Activated CD4-positive, alpha-beta T cell treated with anti-CD3 and anti-CD28 coated beads for 1 hour (primary cell): ENCODE measurements around the gene ISM2.
A peak's percentile ranks its signal among the peaks of the same experiment; 100 is the strongest.

Source experiments
- DNase-seq: peaks from one replicate; pipeline ENCODE4 v3.0.0-alpha.2; 2020

The ISM2 gene

DNA sequence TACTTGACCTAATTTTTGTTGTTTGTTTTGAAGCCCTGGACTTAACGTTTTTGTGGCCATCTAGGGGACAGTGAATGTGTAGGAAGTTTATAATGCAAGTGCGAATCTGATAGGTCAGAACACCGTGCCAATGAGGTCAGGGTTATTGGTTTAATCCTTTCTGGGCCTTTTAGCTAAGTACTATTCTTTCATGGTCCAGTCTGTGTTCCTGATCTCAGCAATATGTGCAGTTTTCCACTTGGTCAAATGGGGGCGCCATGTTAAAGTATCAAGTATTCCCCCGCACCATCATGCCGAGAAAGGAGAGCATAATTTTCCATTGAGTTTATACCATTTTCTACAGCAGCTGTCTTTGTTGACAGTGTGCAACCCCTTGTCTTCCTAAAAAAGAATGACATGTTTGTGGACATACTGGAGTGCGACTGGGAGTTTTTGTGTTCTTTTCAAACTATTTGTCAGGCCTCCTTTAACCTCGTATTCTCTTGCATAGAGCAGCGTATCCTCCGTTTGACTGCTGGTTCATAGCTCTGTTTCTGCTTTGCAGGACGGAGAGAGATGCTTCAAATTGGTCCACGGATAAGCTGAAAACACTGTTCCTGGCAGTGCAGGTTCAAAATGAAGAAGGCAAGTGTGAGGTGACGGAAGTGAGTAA is 39.4 kb downstream of the ISM2 start:
- peak; percentile 22 for DNase-seq

DNA sequence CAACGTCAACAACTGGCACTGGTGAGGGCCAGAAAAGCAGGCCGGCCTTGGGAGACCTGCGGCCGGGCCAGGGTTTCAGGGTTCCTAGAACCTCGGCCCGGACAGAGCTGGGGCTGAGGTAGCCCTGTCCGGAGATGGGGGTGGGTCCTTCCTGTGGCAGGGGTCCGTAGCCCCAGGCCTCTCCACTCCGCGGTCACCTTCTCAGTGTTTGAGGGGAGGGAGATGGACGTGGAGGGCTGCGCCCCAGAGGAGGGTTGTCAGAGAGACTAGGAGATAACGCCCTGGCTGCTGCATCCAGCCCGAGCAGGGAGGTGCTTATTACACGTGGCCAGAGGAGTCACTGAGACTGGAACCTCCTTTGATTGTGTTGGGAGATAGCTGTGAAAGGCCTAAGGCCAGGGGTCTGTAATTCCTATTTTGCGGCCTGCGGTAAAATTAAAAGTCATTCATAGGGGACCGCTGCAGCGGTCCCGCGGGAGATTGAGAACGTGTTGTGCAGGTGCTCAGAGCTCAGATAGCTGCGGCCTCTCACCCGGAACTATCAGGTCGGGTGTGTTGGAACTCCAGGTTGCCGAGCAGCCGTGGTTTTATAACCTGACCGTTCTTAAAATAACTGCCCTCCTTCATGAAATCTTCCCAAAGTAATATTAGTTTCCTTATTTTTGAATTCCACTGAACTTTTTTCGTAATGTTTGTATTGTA is 40.2 kb downstream of the ISM2 start:
- no peak for DNase-seq

DNA sequence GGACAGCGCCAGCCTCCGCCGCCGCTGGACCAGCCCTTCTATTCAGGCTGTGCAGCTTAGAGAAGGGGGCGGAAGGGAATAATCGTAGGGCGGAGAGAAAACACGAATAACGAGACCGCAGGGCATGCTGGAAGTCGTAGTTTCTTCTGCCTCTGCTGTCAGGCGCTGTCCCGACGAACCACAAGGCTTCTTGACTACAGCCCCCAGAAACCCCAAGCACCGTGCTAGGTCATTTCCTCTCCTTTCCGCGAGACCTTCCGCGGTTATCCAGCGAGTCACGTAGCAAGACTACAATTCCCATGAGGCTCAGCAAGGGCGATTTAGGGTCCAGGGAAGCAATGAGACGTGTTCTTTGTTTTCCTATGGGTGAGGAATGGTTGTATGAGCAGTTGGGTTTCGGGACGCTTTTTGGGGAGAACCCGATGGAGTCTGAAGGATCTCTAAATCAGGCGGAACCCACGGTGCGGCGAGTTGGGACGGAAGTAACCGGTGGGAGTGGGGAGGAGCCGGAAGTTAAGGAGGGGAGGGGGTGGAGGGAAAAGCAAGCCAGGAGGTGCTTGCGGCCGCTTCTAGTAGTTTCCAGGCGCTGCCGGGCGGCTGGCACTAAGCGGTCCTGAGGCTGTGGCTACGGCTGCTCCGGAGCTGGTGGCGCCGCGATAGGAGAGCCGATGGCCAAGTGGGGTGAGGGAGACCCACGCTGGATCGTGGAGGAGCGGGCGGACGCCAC is 40.9 kb downstream of the ISM2 start, which contains the start of the genes AHSA1 and VIPAS39:
AHSA1 (plus strand) TSS at position 572 of the 727 bp plus-strand sequence; CDS start at position 669, 97 bp downstream.
VIPAS39 (minus strand) TSS at position 80 of the 727 bp plus-strand sequence. CDS start 3,499 bp downstream, outside the sequence.
- DNase-seq: peak; percentile 88

DNA sequence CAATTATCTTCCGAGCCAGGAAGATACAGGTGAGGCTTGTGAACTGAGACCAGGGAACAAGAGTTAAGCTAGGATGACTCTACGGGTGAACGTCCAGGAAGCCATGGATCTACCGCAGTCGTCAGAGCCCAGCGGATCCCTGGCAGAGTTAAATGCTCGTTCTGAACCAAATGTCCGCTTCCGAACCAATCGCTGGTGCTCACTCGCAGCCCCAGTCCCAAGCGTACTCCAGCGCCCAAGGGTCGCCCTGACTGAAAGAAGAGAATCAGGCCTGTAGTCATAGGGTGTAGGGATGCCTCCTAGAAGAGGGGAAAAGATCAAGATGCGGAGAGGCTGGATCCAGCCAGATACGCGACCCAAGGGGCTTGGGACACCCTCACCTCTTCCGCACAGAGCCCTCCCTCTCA is 41.5 kb downstream of the ISM2 start:
- no peak for DNase-seq

DNA sequence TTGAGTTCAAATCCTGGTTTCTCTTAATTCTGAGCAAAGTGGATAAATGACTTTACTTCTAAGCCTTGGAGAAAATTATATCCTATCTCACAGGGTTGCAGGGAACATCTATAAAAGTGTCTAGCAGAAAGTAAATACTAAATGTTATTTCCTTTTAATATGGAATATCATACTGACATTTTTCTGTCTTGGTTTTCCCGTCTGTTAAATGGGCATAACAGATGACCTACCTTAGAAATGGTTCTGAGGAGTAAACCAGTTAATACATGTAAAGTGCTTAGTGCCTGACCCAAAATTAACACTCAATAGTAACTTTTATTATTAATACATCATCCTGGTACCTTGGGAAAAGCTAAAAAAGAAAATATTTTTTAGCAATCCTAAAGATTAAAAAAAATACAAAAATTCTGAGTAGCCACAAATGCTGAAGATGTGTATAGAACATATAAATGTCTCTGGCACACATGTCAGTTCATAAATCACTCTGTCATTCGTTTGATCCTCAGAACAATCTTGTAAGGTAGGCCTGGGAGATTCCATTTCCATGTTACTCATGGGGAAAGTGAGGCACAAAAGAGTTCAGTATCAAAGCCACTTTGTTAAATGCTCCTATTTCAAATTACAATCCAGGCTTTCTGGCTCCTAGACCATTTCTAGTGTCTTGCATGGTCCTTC is 42.5 kb downstream of the ISM2 start:
- DNase-seq: no peak

DNA sequence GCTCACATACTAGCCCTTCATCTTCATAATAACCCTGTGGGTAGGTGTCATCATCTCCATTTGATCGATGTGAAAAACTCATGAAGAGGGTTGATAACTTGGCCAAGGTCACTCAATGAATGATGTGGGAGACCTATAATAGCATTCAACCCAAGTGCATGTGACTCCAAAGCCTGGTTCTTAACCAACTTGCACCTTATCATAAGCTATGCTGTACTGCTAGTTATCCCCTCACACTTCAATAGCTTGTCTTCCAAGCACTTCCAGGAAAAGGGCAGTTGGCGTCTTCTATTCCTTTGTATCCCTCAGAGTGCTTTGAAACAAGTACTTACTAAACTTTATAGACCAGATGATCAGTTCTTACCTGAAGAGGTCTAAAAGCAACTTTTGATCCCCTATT is 56.4 kb downstream of the ISM2 start:
- no peak for DNase-seq

DNA sequence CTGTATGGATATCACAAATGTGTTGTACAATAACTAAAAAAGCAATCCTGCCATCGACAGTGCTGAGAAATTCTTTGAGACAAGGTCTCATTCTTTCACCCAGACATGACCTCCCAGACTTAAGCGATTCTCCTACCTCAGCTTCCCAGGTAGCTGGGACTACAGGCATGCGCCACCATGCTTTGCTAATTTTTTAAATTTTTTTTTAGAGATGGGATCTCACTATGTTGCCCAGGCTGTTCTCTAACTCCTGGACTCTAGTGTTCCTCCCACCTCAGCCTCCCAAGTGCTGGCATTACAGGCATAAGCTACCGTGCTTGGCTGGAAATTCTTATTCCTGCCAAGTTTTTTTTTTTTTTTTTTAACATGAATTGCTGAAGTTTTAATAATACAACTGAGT is 58.8 kb downstream of the ISM2 start:
- DNase-seq: no peak

DNA sequence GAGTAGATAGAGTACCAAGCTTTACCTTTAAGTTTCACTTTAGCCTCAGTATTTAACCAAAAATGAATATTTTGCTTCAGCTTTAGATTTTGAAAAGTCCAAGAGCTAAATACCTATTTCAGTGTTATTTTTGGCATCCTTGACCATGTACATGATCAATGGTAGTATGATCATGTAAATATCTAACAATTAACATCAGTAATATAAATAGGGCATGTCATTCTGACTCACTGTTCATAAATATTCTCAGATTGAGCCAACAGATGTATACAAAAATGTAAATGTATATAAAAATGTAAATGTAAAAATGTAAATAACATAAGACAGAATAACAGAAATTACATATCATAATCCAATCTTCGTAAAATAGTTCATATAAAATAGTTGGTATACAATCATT is 60.0 kb downstream of the ISM2 start:
- DNase-seq: no peak

DNA sequence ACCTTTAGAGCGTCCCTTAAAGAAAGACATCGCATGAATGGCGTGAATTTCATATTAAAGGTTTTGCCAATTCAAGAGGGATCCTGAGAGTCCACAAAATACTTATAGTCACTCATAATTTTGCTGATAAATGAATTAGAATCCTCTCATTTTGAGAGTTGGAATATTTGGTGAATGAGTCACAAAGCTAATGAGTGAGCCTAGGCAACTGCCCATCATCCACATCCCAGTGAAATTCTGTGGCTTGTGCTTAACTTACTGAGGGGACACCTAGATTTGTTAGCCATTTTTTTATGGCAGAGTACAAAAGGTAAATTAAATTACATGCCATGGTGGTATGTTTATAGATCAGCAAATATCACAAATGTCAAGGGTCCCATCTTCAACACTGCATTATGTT is 62.6 kb downstream of the ISM2 start:
- no peak for DNase-seq

DNA sequence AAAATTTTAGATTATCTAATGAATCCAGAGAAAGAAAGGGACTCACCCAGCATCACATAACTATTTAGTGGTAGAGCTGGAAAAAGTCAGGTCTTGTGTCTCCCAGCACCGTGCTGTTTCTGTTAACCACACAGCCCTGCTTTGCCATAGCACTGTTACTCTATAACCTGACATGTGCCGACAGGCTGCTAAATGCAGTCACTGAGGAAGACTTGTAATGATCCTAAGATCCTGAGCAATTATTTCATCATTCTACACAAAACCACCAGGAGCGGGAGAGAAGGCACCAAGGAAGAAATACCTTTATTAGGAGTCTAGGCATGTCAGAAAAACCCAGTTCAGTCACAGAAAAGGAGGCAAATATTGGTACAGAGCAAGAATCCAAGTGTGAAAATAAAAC is 72.2 kb downstream of the ISM2 start:
- no peak for DNase-seq

DNA sequence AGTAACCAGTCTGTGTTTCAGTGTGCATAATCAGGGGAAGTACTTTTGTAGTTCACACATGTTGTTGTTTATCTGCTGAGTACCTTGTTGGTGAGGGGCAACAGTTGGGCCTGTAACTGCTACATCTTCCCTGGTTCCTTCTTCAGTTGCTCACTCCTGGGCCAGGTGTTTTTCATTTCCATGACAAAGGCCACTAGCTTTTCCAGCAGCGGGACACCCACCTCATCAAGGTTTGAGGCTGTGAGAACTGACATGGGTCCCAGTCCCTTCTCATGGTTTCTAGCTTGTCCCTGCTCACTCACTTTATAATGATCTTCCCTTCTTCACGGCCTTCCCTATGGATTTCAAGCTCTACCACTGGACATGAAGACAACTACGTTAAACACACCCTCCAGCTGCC is 73.8 kb downstream of the ISM2 start:
- no peak for DNase-seq
